ENCODE results near the gene EMILIN2.
"Not testable (repeated sequence)": the region's sequence is repeated elsewhere in the genome, so short reads cannot be mapped to it uniquely, and the experiment has no call there.

EMILIN2 gene

GRCh38 chr18:2846636-2847316 lies at the start of gene EMILIN2:
Gene EMILIN2, plus strand, starts transcription at chr18:2847006. Its CDS starts 183 bp downstream, at chr18:2847189.
- Mint-ChIP-seq H3K27ac (peak within 1 kb of the TSS; percentile 62 to 92 (median 76)), H3K4me3 (peak within 1 kb of the TSS; percentile 96 to 98 (median 97)), H3K4me1 (peaks cover 37% of the 10 kb centered on the region), H3K36me3 (ENCODE audit: low read depth) (no peaks in the 10 kb centered on the region), H3K27me3 (ENCODE audit: low read depth) (peaks cover 66% of the 10 kb centered on the region), H3K9me3 (no peaks in the 10 kb centered on the region)
- TF ChIP-seq CTCF (IDR thresholded peaks at IDR 0.05; ENCODE audit: unreplicated experiment in 3 of 3) = no peak

- H3K36me3 Mint-ChIP-seq (ENCODE audit: low read depth) = peaks cover 55% of the 10 kb centered on the region
- H3K4me3 Mint-ChIP-seq = no peak overlapping the region
- no peak overlapping the region for H3K27ac Mint-ChIP-seq
- H3K27me3 Mint-ChIP-seq (ENCODE audit: low read depth) = no peaks in the 10 kb centered on the region
- no peaks in the 10 kb centered on the region for H3K9me3 Mint-ChIP-seq
- H3K4me1 Mint-ChIP-seq = no peaks in the 10 kb centered on the region
- no peak for TF ChIP-seq CTCF (IDR thresholded peaks at IDR 0.05; ENCODE audit: unreplicated experiment in 3 of 3)
Measured at GRCh38 chr18:2797951-2798350, 48.9 kb upstream of the EMILIN2 start.

GRCh38 chr18:2799369-2799768 lies 47.4 kb upstream of the EMILIN2 start:
- H3K9me3 Mint-ChIP-seq = no peaks in the 10 kb centered on the region
- H3K36me3 Mint-ChIP-seq (ENCODE audit: low read depth) = peaks cover 53% of the 10 kb centered on the region
- H3K27me3 Mint-ChIP-seq (ENCODE audit: low read depth) = no peaks in the 10 kb centered on the region
- TF ChIP-seq CTCF (IDR thresholded peaks at IDR 0.05; ENCODE audit: unreplicated experiment in 3 of 3) = no peak
- no peak overlapping the region for H3K27ac Mint-ChIP-seq
- H3K4me1 Mint-ChIP-seq = no peaks in the 10 kb centered on the region
- no peak overlapping the region for H3K4me3 Mint-ChIP-seq

GRCh38 chr18:2805970-2806943 lies 40.5 kb upstream of the EMILIN2 start:
- H3K9me3 Mint-ChIP-seq = peaks cover 13% of the 10 kb centered on the region
- H3K4me3 Mint-ChIP-seq = no peak overlapping the region
- H3K27me3 Mint-ChIP-seq (ENCODE audit: low read depth) = no peaks in the 10 kb centered on the region
- peaks cover 21% of the 10 kb centered on the region for H3K36me3 Mint-ChIP-seq (ENCODE audit: low read depth)
- peak overlapping the region in 2 of 3 experiments; percentile 4 to 19 for H3K27ac Mint-ChIP-seq
- H3K4me1 Mint-ChIP-seq = no peaks in the 10 kb centered on the region
- TF ChIP-seq CTCF (IDR thresholded peaks at IDR 0.05; ENCODE audit: unreplicated experiment in 3 of 3) = no peak

GRCh38 chr18:2808640-2809039 lies 38.2 kb upstream of the EMILIN2 start:
- H3K27ac Mint-ChIP-seq; H3K27me3 Mint-ChIP-seq (ENCODE audit: low read depth); H3K4me3 Mint-ChIP-seq; H3K4me1 Mint-ChIP-seq: not testable (repeated sequence)
- peaks cover 35% of the 10 kb centered on the region for H3K9me3 Mint-ChIP-seq
- H3K36me3 Mint-ChIP-seq (ENCODE audit: low read depth) = peaks cover 17% of the 10 kb centered on the region

GRCh38 chr18:2809666-2810183 lies 37.1 kb upstream of the EMILIN2 start:
- H3K4me1 Mint-ChIP-seq; H3K27me3 Mint-ChIP-seq (ENCODE audit: low read depth); H3K27ac Mint-ChIP-seq; H3K4me3 Mint-ChIP-seq: not testable (repeated sequence)
- H3K9me3 Mint-ChIP-seq = peaks cover 42% of the 10 kb centered on the region
- H3K36me3 Mint-ChIP-seq (ENCODE audit: low read depth) = peaks cover 21% of the 10 kb centered on the region
